Motor neuron (in vitro differentiated cells): ENCODE data around the gene ZBTB46. TPM values are rescaled to one million over a fixed set of nuclear protein-coding genes. Genes with fewer than 3 reads are reported as not detected.
A peak's percentile ranks its signal among the peaks of the same experiment; 100 is the strongest.

Experiments
- ATAC-seq, 8 experiments: fragments of 200-7000 bp; cut with Tn5 transposase; replicated peaks in 6 of 8; 2 replicates each; pipeline ENCODE4 v1.8.0; 2021; ENCODE audit warnings: mild to moderate bottlenecking in 8 of 8, moderate library complexity in 8 of 8
- H3K27ac ChIP-seq, 2 donors: fragments of 250-450 bp; sonication (Bioruptor Pico); 2 replicates each; pipeline ENCODE4 v1.9.0; 2021; ENCODE audit warnings: antibody characterized with exemption in 2 of 2, mild to moderate bottlenecking in 2 of 2, moderate library complexity in 1 of 2
- H3K4me1 ChIP-seq, 2 donors: fragments of 250-450 bp; sonication (Bioruptor Pico); replicated peaks in 1 of 2; 2 replicates each; pipeline ENCODE4 v1.6.1; 2021; ENCODE audit warnings: antibody characterized with exemption in 2 of 2, mild to moderate bottlenecking in 2 of 2, moderate library complexity in 1 of 2
- H3K4me3 ChIP-seq, 5 donors: fragments of 250-450 bp; sonication (Bioruptor Pico); 2 replicates each; pipeline ENCODE4 v1.9.0; 2021; ENCODE audit warnings: antibody characterized with exemption in 5 of 5, mild to moderate bottlenecking in 5 of 5, moderate library complexity in 4 of 5
- WGBS, 10 experiments: fragments of 450-650 bp; shearing (Covaris generic); methylation state at CpG; one replicate each; pipeline ENCODE4 v1.0.0; 2022; 5-methylcytosine and 5-hydroxymethylcytosine counted together
- in situ Hi-C, 9 experiments: fragments of 400-800 bp; cut with MboI; loops; one replicate each; pipeline ENCODE4 v1.15.0; 2021; ENCODE audit warnings: low sequenced_read_pairs in 9 of 9, low pct_unique_long_range_greater_than_20kb in 2 of 9; ENCODE audit not compliant: unreplicated experiment in 9 of 9
- total RNA-seq, 8 experiments: library from RNA; unstranded; fragments of 300-600 nt; gene quantifications; 2 replicates each; pipeline versions ENCODE4 v1.2.3 to v1.2.4, GENCODE V29; 2022

Gene ZBTB46
- total RNA-seq, 8 experiments from 2014 or later = 2.2 to 23.5 (median 16.2) TPM

DNA sequence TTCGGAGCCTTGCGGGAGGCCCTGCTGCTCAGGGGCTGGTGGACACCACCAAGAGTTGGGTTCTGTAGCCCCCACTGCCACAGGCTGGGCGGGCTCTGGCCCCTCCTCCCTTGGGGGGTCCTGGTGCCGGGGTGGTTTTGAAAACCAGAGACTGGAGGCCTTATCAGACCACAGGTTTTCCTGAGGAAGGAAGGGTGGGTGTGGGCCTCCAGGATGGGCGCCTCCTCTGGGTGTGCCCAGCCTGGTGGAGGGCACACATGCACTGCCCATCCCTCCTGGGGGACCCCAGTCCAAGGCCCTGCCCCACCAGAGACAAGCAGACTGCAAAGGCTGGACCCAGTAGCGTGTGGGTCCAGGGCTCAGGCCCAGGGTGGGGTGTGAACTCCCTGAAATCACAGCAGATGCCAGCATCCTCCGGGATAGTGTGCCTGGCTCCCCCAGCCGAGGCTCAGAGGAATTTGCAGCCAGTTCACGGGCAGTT is 13.5 kb upstream of the ZBTB46 start:
- no peak overlapping the region for H3K27ac ChIP-seq
- no peak overlapping the region for H3K4me3 ChIP-seq
- ATAC-seq = no peak
- H3K4me1 ChIP-seq = peaks cover 24 to 34% of the 10 kb centered on the region in 2 donors
- in situ Hi-C loops = no loop called here
- WGBS, 10 experiments = 0 to 100% (median 70%) methylated on average over 1 to 3 of the region's 9 CpGs; no CpG with 5 or more reads in 6 of the 10 experiments

DNA sequence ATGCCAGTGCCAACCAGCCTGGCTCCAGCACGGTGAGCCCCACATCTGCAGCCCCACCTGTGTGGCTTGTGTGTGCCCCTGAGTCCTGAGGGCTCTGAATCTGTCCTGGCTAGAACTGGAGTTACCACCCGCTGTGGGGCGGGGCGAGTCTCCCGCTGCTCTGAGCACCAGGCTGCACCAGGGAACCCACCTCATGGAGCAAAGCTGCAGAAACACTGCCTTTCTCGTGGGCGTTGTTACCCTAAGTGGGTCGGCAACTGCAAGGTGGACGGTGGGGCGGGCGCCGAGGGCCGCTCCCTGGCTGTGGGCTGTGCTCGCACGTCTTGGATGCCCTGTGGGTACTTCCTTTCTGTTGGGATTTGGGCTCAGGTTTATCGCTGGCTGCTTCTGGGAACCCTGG is 12.7 kb upstream of the ZBTB46 start:
- no peak overlapping the region for H3K27ac ChIP-seq
- in situ Hi-C loops = no loop called here
- 70% methylated on average over 5 of the region's 16 CpGs; no CpG with 5 or more reads in 9 of the 10 experiments for WGBS, 10 experiments
- no peak overlapping the region for H3K4me3 ChIP-seq
- H3K4me1 ChIP-seq = peaks cover 24 to 34% of the 10 kb centered on the region in 2 donors
- no peak for ATAC-seq

DNA sequence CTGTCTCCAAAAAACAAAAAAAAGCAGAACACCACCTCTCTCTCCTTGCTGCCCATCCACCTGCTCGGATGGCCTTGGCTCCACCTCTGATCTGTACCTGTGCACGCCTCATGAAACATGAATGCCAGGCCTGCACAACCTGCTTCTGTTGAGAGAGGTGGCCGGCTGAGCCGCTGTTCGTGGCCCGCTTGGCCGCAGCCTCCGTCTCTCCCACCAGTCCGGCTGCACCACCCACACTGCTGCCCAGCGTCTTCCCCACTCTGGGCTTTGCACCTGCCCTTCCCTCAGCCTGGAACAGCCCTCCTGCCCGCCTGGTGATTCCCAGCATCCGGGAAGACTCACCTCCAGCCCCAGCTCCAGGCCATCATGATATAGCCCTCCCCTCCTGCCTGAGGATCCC is 12.2 kb upstream of the ZBTB46 start:
- no peak for ATAC-seq
- Histone ChIP-seq H3K27ac (no peak overlapping the region), H3K4me1 (peaks cover 24 to 29% of the 10 kb centered on the region in 2 donors), H3K4me3 (no peak overlapping the region)
- in situ Hi-C loops = no loop called here
- WGBS, 10 experiments = no CpG with 5 or more reads among the region's 12 CpGs

DNA sequence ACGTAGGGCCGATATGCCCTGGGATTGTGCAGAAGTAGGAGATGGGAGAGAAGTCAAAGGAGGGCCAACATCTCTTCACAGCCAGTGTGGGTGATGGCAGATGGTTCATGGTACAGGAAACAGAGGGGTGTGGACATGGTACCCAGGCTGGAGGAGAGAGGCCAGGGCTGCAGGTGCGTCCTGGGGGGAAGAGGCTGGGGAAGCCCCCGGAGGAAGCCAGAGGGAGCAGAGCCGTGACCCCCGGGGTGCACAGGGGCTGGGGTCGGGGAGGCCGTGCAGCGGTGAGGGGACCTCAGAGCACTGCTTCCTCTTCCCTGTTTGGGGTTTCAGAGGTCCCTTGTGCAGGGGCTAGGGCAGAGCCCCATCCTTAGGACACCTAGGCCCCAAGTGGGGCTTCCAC is 11.2 kb upstream of the ZBTB46 start:
- Histone ChIP-seq H3K4me3 (no peak overlapping the region), H3K4me1 (peaks cover 19% of the 10 kb centered on the region in 2 donors), H3K27ac (no peak overlapping the region)
- ATAC-seq = no peak
- WGBS, 10 experiments = 80 to 100% (median 100%) methylated on average over 1 to 2 of the region's 9 CpGs; no CpG with 5 or more reads in 7 of the 10 experiments
- in situ Hi-C loops = no loop called here

DNA sequence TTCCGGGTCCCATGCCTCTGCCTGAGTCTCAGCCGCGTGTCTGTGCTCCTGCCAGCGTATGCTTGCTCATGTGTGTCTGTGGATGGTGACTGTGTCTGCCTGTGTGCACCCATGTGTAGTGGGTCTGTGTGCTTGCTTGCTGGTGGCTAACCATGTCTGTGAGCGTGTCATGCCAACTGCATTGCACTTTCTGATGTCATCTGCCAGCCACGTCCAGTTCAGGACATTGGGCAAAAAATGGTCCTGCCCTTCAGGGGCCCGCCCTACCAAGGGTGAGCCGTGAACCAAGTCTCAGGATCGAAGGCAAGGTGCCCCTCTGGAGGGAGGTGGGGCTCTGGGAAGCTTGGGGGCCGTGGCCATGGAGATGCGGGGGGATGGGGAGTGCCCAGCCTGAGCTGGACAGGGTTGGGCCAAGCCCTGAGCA is 9.4 kb upstream of the ZBTB46 start:
- H3K4me3 ChIP-seq = no peak overlapping the region
- H3K27ac ChIP-seq = no peak overlapping the region
- in situ Hi-C loops = no loop called here
- 65 to 92% (median 79%) methylated on average over 1 to 3 of the region's 11 CpGs; no CpG with 5 or more reads in 6 of the 10 experiments for WGBS, 10 experiments
- no peak for ATAC-seq
- peaks cover 10 to 14% of the 10 kb centered on the region in 2 donors for H3K4me1 ChIP-seq

DNA sequence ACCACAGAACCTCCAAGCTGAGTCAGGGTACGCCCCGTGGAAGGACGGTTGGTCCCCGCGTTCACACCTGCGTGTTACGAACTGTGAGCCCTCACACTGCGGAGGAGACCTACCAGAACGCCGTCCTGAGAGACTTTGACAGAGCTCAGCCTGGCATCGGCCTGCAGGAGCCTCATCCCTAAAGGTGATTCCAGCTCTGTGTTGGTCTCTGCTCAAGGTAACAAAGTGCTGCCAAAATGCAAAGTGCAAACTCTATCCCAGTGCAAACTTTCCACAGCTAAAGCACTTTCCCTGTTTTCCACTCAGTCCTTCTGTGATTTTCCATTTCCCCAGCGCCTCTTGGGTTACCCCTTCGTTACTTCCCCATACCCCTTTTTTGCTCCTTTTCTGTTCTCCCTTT is 8.6 kb upstream of the ZBTB46 start:
- in situ Hi-C loops = no loop called here
- peaks cover 14 to 21% of the 10 kb centered on the region in 2 donors for H3K4me1 ChIP-seq
- H3K4me3 ChIP-seq = no peak overlapping the region
- no peak for ATAC-seq
- H3K27ac ChIP-seq = no peak overlapping the region
- 50 to 100% (median 91%) methylated on average over 1 to 9 of the region's 13 CpGs; no CpG with 5 or more reads in 2 of the 10 experiments for WGBS, 10 experiments

DNA sequence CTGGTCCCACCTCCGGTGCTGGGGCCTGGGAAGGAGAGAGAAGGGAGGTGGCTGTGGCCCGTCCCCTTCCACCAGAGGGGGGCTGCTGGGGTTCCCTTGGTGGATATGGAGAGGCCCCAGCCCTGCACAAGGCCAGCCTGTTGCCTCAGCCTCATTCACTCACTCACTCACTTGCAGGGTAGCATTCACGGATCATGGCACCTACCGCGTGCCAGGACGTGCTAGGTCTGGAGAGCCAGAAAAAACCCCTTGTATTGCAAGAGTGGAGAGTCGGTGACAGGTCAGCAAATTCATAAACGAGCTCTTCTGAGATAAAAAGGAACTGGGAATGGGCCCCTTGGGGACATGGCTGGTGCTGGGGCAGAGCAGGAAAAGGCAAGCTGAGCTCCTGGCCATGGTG is 6.4 kb upstream of the ZBTB46 start:
- H3K4me1 ChIP-seq = peaks cover 30 to 35% of the 10 kb centered on the region in 2 donors
- 0 to 70% (median 30%) methylated on average over 1 to 5 of the region's 8 CpGs; no CpG with 5 or more reads in 4 of the 10 experiments for WGBS, 10 experiments
- H3K4me3 ChIP-seq = no peak overlapping the region
- peak overlapping the region; percentile 21 to 63 for H3K27ac ChIP-seq
- ATAC-seq = no peak
- in situ Hi-C loops = no loop called here

DNA sequence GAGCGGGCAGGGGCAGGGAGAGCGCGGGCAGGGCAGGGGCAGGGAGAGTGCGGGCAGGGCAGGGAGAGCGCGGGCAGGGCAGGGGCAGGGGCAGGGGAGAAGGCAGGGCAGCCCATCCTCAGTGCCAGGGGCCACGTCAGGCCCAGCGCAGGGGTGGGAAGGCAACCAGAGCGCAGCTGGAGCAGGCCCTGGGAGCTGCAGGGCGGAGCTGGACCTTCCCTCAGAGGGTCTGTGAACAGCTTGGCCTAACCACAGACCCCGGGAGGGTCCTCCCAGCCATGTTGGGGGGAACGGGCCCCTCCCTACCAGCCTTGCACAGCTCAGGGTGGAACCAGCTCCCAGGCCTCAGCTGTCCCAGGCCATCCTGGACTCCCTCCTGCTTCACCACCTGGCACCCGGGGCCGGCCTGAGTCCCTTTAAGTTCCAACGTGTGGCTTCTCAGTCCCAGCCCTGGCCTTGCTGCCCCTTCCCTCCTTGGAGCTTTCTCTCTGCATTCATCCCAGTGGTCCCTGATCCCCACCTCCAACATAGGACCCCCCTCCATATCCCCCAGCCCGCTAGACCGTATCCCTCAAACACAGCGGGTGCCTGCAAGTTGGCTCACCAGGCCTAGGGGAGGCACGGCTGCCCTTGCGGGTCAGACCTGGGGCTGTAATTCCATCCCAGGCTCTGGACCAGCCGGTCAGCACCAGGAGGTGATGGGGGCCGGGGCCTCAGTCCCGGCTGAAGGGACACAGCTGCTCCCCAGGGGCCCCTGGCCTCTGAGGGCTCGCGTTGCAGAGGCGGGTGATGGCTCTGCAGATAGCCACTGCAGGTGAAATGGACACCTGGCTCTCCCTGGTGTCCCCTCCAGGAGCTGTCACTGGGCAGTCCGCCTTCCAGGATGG is 5.6 kb upstream of the ZBTB46 start:
- in situ Hi-C loops = no loop called here
- H3K27ac ChIP-seq = peak overlapping the region; percentile 3 to 63
- no peak for ATAC-seq
- H3K4me3 ChIP-seq = no peak overlapping the region
- H3K4me1 ChIP-seq = peaks cover 34 to 38% of the 10 kb centered on the region in 2 donors
- WGBS, 10 experiments = 0 to 100% (median 78%) methylated on average over 1 to 8 of the region's 27 CpGs; no CpG with 5 or more reads in 7 of the 10 experiments

DNA sequence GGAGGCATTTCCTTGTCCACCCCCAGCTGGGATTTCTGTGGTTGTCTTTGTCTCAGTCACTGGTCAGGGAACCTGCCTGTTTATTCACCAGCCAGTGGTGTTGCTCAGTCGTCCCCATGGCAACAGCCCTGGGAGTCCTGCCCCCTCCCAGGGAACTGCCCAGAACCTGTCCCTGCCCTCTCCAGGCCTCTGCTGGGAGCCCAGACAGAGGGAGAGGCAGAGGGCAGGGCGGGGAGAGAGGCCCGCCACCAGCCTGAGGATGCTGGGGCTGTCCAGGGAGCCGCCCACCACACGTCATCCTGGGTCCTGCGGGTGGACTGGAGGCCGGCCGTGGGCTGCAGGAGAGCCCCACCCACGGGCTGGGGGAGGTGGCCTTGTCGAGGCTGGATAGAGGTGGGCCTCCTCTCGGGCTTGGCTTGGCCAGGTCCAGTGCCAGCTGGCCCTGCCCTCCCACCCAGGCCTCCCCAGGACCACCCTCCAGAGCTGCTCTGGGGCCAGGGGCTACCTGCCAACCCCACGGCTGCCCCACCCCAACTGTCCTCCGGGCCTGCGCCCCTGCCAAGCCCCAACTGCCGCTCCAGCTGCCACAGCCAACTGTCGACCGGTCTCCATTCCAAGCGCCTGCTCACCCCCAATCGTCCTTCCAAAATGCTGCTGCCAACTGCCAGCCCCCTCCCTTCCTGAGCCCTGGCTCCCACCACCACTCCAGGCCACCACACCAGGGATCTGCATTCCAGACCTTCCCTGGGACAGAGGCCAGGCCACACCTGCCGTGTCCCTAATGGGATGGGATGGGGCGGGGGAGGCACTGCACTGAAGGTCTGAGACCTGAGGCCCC is 4.2 kb upstream of the ZBTB46 start:
- in situ Hi-C loops = no loop called here
- 0 to 60% methylated on average over 2 to 5 of the region's 21 CpGs; no CpG with 5 or more reads in 8 of the 10 experiments for WGBS, 10 experiments
- peak; percentile 90 to 97 (median 96) for ATAC-seq
- H3K4me1 ChIP-seq = peaks cover 34 to 38% of the 10 kb centered on the region in 2 donors
- peak overlapping the region; percentile 79 to 84 for H3K27ac ChIP-seq
- no peak overlapping the region for H3K4me3 ChIP-seq

DNA sequence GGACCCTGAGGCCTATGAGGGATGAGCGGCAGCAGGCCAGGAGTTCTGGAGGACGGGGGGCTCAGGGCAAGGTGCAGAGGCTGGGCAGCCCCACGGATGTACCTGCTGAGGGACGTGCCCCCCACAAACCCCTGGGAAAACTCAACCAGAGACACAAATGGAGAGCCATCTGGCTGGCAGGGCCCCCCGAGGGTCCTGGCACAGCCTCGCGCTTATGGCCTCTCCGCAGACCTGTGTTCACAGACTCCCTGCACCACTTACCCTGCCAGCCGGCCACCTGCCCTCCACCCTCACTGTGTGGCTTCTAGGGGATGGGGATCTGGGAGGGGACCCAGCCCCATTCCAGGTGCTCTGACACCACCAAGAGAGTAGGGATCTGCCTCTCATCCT is 3.4 kb upstream of the ZBTB46 start:
- peak in 5 of 8 experiments; percentile 1 to 6 (median 2) for ATAC-seq
- in situ Hi-C loops = no loop called here
- WGBS, 10 experiments = 63% methylated on average over 3 of the region's 9 CpGs; no CpG with 5 or more reads in 9 of the 10 experiments
- peaks cover 36 to 39% of the 10 kb centered on the region in 2 donors for H3K4me1 ChIP-seq
- peak overlapping the region in 1 of 5 donors; percentile 1 for H3K4me3 ChIP-seq
- H3K27ac ChIP-seq = peak overlapping the region; percentile 79

DNA sequence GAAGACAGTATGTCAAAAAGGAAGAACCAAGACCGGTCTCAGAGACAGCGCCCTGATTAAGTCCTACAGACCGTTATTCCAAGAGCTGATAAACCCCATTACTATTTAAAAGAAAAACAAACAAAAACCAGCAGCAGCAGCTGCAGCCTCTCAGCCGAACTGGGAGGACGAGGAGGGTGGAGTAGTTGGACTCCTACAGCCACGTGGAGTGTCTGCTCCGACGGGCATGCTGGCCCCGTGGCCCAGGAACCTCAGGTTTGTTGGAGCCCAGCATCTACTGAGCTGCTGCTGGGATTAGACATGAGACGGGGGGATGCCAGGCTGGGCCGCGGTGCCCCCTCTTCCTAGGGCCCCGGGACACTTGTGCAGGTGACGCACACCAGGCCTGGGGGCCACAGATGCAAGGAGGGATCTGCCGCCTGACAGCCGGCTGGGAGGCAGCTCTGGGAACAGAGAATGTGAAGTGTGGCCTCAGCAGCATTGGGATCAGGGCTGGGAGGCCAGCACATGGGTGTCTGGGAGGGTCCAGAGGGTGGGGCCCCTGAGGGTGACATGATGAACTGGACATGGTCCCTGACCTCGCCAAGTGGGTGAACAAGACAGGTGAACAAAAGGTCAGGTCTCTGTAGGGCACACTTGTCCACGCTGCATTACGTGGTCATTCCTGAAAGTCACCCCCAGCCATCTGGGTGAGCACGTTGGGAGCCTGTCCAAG is 2.9 kb upstream of the ZBTB46 start:
- 82 to 100% (median 86%) methylated on average over 1 to 8 of the region's 20 CpGs; no CpG with 5 or more reads in 5 of the 10 experiments for WGBS, 10 experiments
- H3K4me1 ChIP-seq = peaks cover 41 to 45% of the 10 kb centered on the region in 2 donors
- in situ Hi-C loops = no loop called here
- peak overlapping the region; percentile 79 for H3K27ac ChIP-seq
- no peak for ATAC-seq
- no peak overlapping the region for H3K4me3 ChIP-seq

DNA sequence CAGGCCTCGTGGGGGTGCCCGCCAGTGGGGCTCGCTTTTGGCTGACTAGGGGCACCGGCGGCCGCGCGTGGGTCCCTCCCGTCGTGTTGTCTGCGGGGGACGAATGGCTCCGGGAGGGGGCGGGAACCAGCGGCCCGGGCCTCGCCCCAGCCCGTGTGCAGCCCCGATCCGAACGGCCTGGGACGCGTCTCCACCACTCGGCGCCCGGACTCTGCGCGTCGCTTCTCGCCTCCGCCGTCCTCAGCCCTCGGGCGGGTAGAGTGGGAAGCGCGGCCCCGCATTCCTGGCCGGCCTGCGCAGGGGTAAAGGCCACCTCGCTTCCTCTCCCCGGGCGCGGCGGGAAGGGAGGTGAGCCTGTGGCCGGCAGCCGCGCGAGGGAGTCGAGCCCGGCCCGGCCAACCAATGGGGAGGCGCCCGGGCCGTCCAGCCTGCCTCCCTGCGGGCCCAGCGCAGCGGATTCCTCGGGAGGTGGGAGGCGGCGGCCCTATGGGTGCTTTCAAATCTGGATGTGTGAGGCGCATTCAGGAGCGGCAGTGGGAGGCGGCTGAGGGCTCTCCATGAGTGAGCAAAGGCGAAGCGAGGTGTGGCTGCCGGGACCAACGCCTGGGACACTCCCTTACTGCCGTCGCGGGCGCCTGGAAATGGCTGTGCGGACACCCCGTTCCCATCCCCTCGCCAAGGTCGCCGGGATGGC is 1.1 kb upstream of the ZBTB46 start:
- Histone ChIP-seq H3K27ac (peak overlapping the region; percentile 86 to 88), H3K4me3 (peak overlapping the region; percentile 56 to 98 (median 96)), H3K4me1 (peaks cover 51 to 53% of the 10 kb centered on the region in 2 donors)
- 42 to 47% methylated on average over 6 to 17 of the region's 76 CpGs; no CpG with 5 or more reads in 8 of the 10 experiments for WGBS, 10 experiments
- in situ Hi-C loops = no loop called here
- ATAC-seq = peak in 1 of 8 experiments; percentile 3
